HepG2 (cell line): ENCODE measurements around the gene COL5A1. TPM values are rescaled to one million over a fixed set of nuclear protein-coding genes. Genes with fewer than 3 reads are reported as not detected.

Source experiments
- ATAC-seq: fragments of 200-7000 bp; cut with Tn5 transposase; 3 replicates; pipeline ENCODE4 v1.9.1; 2020; ENCODE audit warnings: mild to moderate bottlenecking, moderate library complexity
- BruUV-seq: library from RNA; stranded (reverse); fragments of 400-500 nt; replicated peaks from 2 replicates; lab custom pipeline; 2021; lab: Mats Ljungman, UMichigan
- CTCF ChIA-PET: fragments of 300-600 bp; formaldehyde crosslinking; extraction: SDS; loops from one replicate; lab custom pipeline; 2021; ENCODE audit warnings: low total read pairs, inconsistent platforms, low intra/inter-chr PET ratio; lab: Yijun Ruan, JAX
- POLR2A ChIA-PET: fragments of 350-600 bp; sonication (Branson Sonifier 250); formaldehyde crosslinking; loops from one replicate; lab custom pipeline; 2020; ENCODE audit warnings: antibody characterized with exemption, inconsistent platforms; lab: Yijun Ruan, JAX
- DNase-seq: peaks from one replicate; pipeline ENCODE4 v3.0.0-alpha.2; 2015; ENCODE audit warnings: low spot score
- FAIRE-seq: peaks from 3 replicates; lab custom pipeline; 2011; peaks lifted over from hg19 to GRCh38; lab: Jason Lieb, UNC
- H2AFZ ChIP-seq: one replicate; pipeline ENCODE4 v1.6.1; 2011; ENCODE audit warnings: low read length, inconsistent platforms
- H3K27ac ChIP-seq: fragments of 300-600 bp; 3 replicates; pipeline ENCODE4 v1.8.0; 2011; ENCODE audit warnings: mixed run types, mild to moderate bottlenecking, mixed read lengths, low read length, inconsistent platforms; ENCODE audit not compliant: insufficient read depth; ENCODE audit errors: extremely low read length
- H3K27me3 ChIP-seq, 2 experiments: fragments of 200-600 bp in 1 of 2; 2 replicates in 1 of 2; 3 replicates in 1 of 2; pipeline versions ENCODE4 v1.6.0 to v1.8.0; 2011; ENCODE audit warnings: low read length in 2 of 2, mild to moderate bottlenecking in 2 of 2, moderate library complexity in 2 of 2, inconsistent platforms in 1 of 2; ENCODE audit not compliant: insufficient read depth in 2 of 2, control insufficient read depth in 1 of 2
- H3K36me3 ChIP-seq, 2 experiments: fragments of 200-600 bp in 1 of 2; replicated peaks in 1 of 2; 2 replicates in 1 of 2; 3 replicates in 1 of 2; pipeline versions ENCODE4 v1.5.1 to v1.8.0; 2011; ENCODE audit warnings: low read length in 2 of 2, inconsistent platforms in 1 of 2; ENCODE audit not compliant: insufficient read depth in 2 of 2, control insufficient read depth in 1 of 2
- H3K4me1 ChIP-seq: 2 replicates; pipeline ENCODE4 v1.5.1; 2012; ENCODE audit warnings: low read length, inconsistent platforms; ENCODE audit not compliant: insufficient read depth
- H3K4me2 ChIP-seq: 2 replicates; pipeline ENCODE4 v1.6.0; 2011; ENCODE audit warnings: low read depth, low read length, inconsistent platforms
- H3K4me3 ChIP-seq, 3 experiments: fragments of 200-600 bp in 1 of 3; sonication (generic), shearing (Covaris generic) in 1 of 3; replicated peaks in 1 of 3; 2 replicates each; pipeline ENCODE4 v1.5.1; 2011 to 2016; ENCODE audit warnings: low read length in 3 of 3, inconsistent platforms in 2 of 3, low read depth in 2 of 3, mild to moderate bottlenecking in 2 of 3, control low read depth in 1 of 3, mixed read lengths in 1 of 3; ENCODE audit not compliant: insufficient read depth in 1 of 3
- H3K79me2 ChIP-seq: one replicate; pipeline ENCODE4 v1.6.1; 2011; ENCODE audit warnings: low read length, inconsistent platforms; ENCODE audit not compliant: insufficient read depth
- H3K9ac ChIP-seq: 2 replicates; pipeline ENCODE4 v1.6.0; 2011; ENCODE audit warnings: mild to moderate bottlenecking, low read depth, low read length, inconsistent platforms; ENCODE audit not compliant: insufficient read depth
- H3K9me3 ChIP-seq: 2 replicates; pipeline ENCODE4 v1.5.1; 2012; ENCODE audit warnings: mild to moderate bottlenecking, low read length
- H4K20me1 ChIP-seq: 2 replicates; pipeline ENCODE4 v1.6.0; 2011; ENCODE audit warnings: inconsistent platforms, mild to moderate bottlenecking, low read length, moderate library complexity; ENCODE audit not compliant: insufficient read depth
- FOXA3 ChIP-seq: IDR thresholded peaks from 2 replicates; pipeline ENCODE4 v1.6.1; 2016; ENCODE audit warnings: missing genetic modification reagents, missing compliant biosample characterization
- SKI ChIP-seq: fragments of 450-650 bp; IDR thresholded peaks from one replicate; pipeline ENCODE4 v1.6.1; 2018; ENCODE audit warnings: mild to moderate bottlenecking; ENCODE audit not compliant: partially characterized antibody
- SP2 ChIP-seq: sonication (generic); formaldehyde crosslinking; IDR thresholded peaks from 2 replicates; pipeline ENCODE4 v1.5.1; 2020; ENCODE audit warnings: mild to moderate bottlenecking, missing genetic modification reagents
- TFAP4 ChIP-seq: sonication (generic); IDR thresholded peaks from 2 replicates; pipeline ENCODE4 v1.6.1; 2016; ENCODE audit warnings: low read depth, borderline replicate concordance
- ZNF143 ChIP-seq: sonication (generic); formaldehyde crosslinking; IDR thresholded peaks from 2 replicates; pipeline ENCODE4 v1.4.0; 2020; ENCODE audit warnings: missing genetic modification reagents
- ZNF333 ChIP-seq: sonication (generic); formaldehyde crosslinking; IDR thresholded peaks from 2 replicates; pipeline ENCODE4 v1.4.0; 2020; ENCODE audit warnings: mild to moderate bottlenecking, missing genetic modification reagents, borderline replicate concordance
- ZNF33B ChIP-seq: sonication (generic); formaldehyde crosslinking; IDR thresholded peaks from 2 replicates; pipeline ENCODE4 v1.5.1; 2020; ENCODE audit warnings: mild to moderate bottlenecking, missing genetic modification reagents
- ZNF883 ChIP-seq: sonication (generic); formaldehyde crosslinking; IDR thresholded peaks from 2 replicates; pipeline ENCODE4 v1.5.1; 2020; ENCODE audit warnings: mild to moderate bottlenecking, missing genetic modification reagents; ENCODE audit errors: not compliant biosample characterization
- WGBS: methylation state at CpG from one replicate; pipeline ENCODE4 v1.1.6; 2017; ENCODE audit warnings: low lambda C conversion rate; 5-methylcytosine and 5-hydroxymethylcytosine counted together
- in situ Hi-C: cut with HindIII; loops from 2 replicates; pipeline ENCODE4 v1.10.0; 2017; ENCODE audit warnings: low pct_unique_long_range_greater_than_20kb; ENCODE audit not compliant: extremely low pct_ligation_motif_present
- intact Hi-C: fragments of 100-400 bp; cut with micrococcal nuclease; formaldehyde crosslinking; loops from one replicate; pipeline ENCODE4 v1.10.0; 2022; ENCODE audit not compliant: unreplicated experiment
- polyA plus RNA-seq, 8 experiments: library from polyadenylated mRNA; depleted of rRNA in 3 of 8; stranded (reverse) in 7 of 8; unstranded in 1 of 8; fragments of >200 nt; fragmentation: Illumina TruSeq in 4 of 8; extraction: Trizol in 4 of 8; gene quantifications; 2 replicates each; pipeline versions ENCODE4 v1.2.1 to v1.2.3, GENCODE V29; 2011 to 2016; ENCODE audit warnings: low read depth in 4 of 8, missing spikeins in 1 of 8, mixed read lengths in 1 of 8; ENCODE audit not compliant: insufficient read depth in 1 of 8
- total RNA-seq, 5 experiments: library from RNA; depleted of rRNA; stranded (reverse); fragments of >200 nt; fragmentation: Illumina TruSeq; extraction: Trizol; gene quantifications; 2 replicates each; pipeline ENCODE4 v1.2.3, GENCODE V29; 2016; ENCODE audit warnings: low read depth in 1 of 5
- TF ChIP-seq, protein P1 (sequence below): sonication (generic); formaldehyde crosslinking; IDR thresholded peaks from 2 replicates; pipeline ENCODE4 v1.9.0; 2022; ENCODE audit warnings: low read depth, missing genetic modification reagents

The COL5A1 gene
- total and polyA plus RNA-seq, 2 of the 13 experiments (the other 11 are each of a cell fraction or from before 2014, with no cell fraction given) = not detected

DNA sequence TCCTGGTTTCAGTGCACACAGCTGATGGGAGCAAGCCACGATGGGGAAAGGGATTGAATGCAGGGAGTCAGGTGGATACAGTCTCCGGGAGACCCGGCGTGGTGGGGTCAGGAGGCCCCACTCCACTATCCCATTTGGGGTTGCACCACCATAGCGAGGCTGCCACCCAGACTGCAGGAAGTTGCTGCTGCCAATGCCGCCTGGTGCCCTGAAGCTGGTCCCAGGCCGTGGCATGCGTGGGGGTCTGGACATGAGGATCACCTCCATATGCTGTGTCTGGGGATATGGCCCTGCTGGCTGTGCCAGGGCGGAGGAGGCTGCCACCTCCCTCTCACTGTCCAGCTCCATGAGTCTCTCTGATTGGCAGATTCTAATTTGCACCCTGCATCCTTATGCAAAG lies 45.3 kb downstream of the COL5A1 start:
- ATAC-seq = no peak

DNA sequence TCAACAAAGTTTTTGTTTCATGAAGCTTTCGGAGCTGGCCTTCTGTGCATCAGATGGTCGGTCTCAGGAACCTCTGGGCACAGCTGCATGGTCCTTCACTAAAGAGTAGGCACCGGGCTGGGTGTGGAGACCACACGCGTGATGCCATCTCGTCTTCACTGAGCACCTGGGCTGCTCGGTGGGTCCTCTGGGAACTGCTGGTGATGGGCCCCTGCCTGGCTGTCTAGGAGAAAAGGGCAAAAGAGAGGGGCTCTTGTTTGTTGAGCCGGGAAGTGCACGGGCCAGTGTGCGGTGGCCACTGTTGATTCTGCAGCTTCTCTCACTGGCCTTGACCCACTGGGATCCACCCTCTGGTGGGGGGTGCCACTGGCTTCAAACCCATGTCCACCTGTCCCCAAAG lies 46.0 kb downstream of the COL5A1 start:
- no peak for DNase-seq
- in situ Hi-C loops = no loop called here
- ChIA-PET CTCF (no interaction called here), POLR2A (no interaction called here)
- H3K9ac ChIP-seq = no peak overlapping the region
- intact Hi-C loops = no loop called here
- H3K27me3 ChIP-seq = peaks cover 7 to 46% of the 10 kb centered on the region in 2 experiments; a peak in 4 of 5 replicates
- 0% methylated on average over 2 of the region's 10 CpGs for WGBS
- H3K9me3 ChIP-seq = peaks cover 10% of the 10 kb centered on the region
- H3K36me3 ChIP-seq = no peaks in the 10 kb centered on the region
- H2AFZ ChIP-seq = no peak overlapping the region
- FAIRE-seq = no peak
- TF ChIP-seq SP2 (no peak), ZNF333 (no peak), SKI (no peak), ZNF883 (CRISPR knock-in tag) (no peak), ZNF33B (CRISPR knock-in tag) (no peak)
- TF ChIP-seq, protein P1, sequence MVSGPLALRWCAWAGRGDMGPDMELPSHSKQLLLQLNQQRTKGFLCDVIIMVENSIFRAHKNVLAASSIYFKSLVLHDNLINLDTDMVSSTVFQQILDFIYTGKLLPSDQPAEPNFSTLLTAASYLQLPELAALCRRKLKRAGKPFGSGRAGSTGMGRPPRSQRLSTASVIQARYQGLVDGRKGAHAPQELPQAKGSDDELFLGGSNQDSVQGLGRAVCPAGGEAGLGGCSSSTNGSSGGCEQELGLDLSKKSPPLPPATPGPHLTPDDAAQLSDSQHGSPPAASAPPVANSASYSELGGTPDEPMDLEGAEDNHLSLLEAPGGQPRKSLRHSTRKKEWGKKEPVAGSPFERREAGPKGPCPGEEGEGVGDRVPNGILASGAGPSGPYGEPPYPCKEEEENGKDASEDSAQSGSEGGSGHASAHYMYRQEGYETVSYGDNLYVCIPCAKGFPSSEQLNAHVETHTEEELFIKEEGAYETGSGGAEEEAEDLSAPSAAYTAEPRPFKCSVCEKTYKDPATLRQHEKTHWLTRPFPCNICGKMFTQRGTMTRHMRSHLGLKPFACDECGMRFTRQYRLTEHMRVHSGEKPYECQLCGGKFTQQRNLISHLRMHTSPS (CRISPR knock-in tag) = no peak
- H3K27ac ChIP-seq = no peak overlapping the region
- H3K4me3 ChIP-seq = no peak overlapping the region
- no peaks in the 10 kb centered on the region for H3K79me2 ChIP-seq
- no peaks in the 10 kb centered on the region for H3K4me1 ChIP-seq
- BruUV-seq = no TSS peak
- no peak overlapping the region for H3K4me2 ChIP-seq
- no peaks in the 10 kb centered on the region; the same call in 1 of the 2 replicates for H4K20me1 ChIP-seq
- ATAC-seq = no peak

More for the DNA sequence above, 45.3 kb downstream of the COL5A1 start:
- Histone ChIP-seq H3K4me1 (no peaks in the 10 kb centered on the region), H3K9ac (no peak overlapping the region), H3K9me3 (peaks cover 10% of the 10 kb centered on the region), H3K4me2 (no peak overlapping the region), H4K20me1 (no peaks in the 10 kb centered on the region; the same call in 1 of the 2 replicates), H3K79me2 (no peaks in the 10 kb centered on the region), H3K4me3 (no peak overlapping the region), H2AFZ (no peak overlapping the region), H3K27ac (no peak overlapping the region), H3K36me3 (no peaks in the 10 kb centered on the region), H3K27me3 (peaks cover 2 to 46% of the 10 kb centered on the region in 2 experiments; a peak in 4 of 5 replicates)
- ChIA-PET CTCF (no interaction called here), POLR2A (no interaction called here)
- in situ Hi-C loops (no loop called here), intact Hi-C loops (no loop called here)
- TF ChIP-seq ZNF143 (CRISPR knock-in tag) = no peak
- TF ChIP-seq FOXA3 (CRISPR knock-in tag) = no peak
- no peak for TF ChIP-seq TFAP4
- no peak for DNase-seq
- 11% methylated on average over 2 of the region's 9 CpGs for WGBS
- no peak for FAIRE-seq
- BruUV-seq = no TSS peak
